Measurements from ENCODE around the gene TTLL7.

Gene TTLL7

DNA sequence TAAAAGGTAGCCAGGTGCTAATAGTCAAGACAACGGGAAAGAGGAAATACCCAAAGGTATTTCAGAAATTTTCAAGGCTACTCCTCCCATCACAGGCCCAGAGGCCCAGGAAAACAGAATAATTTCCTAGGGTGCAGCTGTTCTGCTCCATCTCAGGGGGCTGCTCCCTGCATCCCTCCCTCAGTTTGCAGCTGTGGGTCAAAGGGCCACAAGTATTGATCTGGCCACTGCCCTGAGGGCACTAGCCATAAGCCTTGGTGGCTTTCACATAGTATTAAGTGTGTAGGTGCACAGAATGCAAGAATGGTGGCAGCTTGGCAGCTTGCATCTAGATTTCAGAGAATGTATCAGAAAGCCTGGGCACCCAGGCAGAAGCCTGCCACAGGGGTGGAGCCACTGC lies 179.5 kb downstream of the TTLL7 start:
- DNase-seq (ENCODE audit: low read depth), result no peak

DNA sequence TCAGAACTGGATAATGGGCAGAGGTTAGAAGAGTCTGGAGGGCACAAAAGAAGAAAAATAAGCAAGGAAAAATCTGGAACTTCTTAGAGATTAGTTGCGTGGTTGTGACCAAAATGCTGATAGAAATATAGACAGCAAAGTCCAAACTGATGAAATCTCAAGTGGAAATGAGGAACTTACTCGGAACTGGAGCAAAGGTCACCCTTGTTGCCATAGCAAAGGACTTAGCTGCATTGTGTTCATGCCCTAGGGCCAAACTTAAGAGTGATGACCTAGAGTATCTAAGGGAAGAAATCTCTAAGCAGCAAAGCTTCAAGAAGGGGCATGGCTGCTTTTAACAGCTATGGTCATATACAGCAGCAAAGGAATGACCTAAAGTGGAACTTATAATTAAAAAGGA lies 180.0 kb downstream of the TTLL7 start:
- DNase-seq (ENCODE audit: low read depth), result peak; percentile 80

DNA sequence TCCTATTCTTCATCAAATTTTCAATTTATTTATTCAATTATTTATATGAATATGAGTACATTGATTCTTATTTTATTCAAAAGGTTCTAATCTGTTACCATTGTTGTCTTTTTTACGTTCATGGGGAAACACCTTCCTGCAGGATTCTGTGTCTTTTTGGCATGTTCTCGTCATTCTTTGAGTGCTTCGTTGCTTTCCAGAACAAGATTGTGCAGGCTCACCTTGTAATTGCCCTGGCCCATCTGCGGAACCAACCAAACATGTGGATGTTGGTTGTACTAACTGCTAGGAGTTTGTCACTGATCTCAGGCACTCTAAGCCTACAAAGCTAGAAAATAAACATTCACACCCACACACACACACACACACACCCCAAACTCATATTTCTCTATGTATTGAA lies 182.1 kb downstream of the TTLL7 start:
- DNase-seq (ENCODE audit: low read depth), result no peak

DNA sequence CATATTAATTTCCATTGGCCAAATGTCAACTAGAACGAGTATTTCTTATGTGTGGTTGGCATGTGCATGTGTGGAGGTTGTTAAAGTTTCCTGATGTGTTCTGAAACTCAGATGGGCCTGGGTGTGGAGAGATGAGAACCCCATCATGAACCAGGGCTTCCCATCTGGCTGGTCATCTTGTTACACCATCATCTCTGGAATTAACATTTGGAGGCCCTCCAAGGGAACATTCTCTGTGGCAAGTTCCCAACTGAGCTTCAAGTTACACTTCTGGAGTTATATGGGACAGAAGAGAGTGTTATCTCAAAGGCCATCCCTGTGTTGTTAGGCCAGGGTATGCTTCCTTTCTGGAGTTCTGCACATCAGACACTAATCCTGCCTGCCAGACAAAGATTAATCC lies 183.6 kb downstream of the TTLL7 start:
- DNase-seq (ENCODE audit: low read depth), result peak; percentile 84

All from EH (cell line).